HEK293T (cell line): ENCODE results near the gene SFXN3.

Experiments
- BHLHE40 ChIP-seq: fragments of 450-650 bp; IDR thresholded peaks from 2 replicates; pipeline ENCODE4 v1.6.1; 2016; ENCODE audit warnings: mild to moderate bottlenecking, moderate library complexity, borderline replicate concordance
- FOXM1 ChIP-seq: fragments of 450-650 bp; IDR thresholded peaks from 2 replicates; pipeline ENCODE4 v1.6.1; 2017; ENCODE audit warnings: mild to moderate bottlenecking, borderline replicate concordance
- HDGF ChIP-seq: fragments of 450-650 bp; IDR thresholded peaks from 2 replicates; pipeline ENCODE4 v1.6.1; 2017; ENCODE audit warnings: antibody characterized with exemption, borderline replicate concordance
- SP1 ChIP-seq: fragments of 450-650 bp; IDR thresholded peaks from 2 replicates; pipeline ENCODE4 v1.6.1; 2017
- SUZ12 ChIP-seq: fragments of 450-650 bp; IDR thresholded peaks from 2 replicates; pipeline ENCODE4 v1.6.1; 2016; ENCODE audit warnings: mild to moderate bottlenecking

- no peak for TF ChIP-seq HDGF
- TF ChIP-seq BHLHE40, result no peak
- no peak for TF ChIP-seq SUZ12
- no peak for TF ChIP-seq FOXM1
- no peak for TF ChIP-seq SP1
Measured at GRCh38 chr10:101021692-101022251, 9.3 kb upstream of the SFXN3 start.
